GM23338 (cell line): ENCODE data around the gene OR2AJ1. TPM values are rescaled to one million over a fixed set of nuclear protein-coding genes. Genes with fewer than 3 reads are reported as not detected.

Experiments
- ATAC-seq: fragments of 200-7000 bp; cut with Tn5 transposase; 3 replicates; pipeline ENCODE4 v1.9.1; 2020
- DNase-seq: peaks from one replicate; pipeline ENCODE4 v3.0.0-alpha.2; 2015; ENCODE audit warnings: low spot score
- H2AFZ ChIP-seq: fragments of 200-600 bp; sonication (generic); 2 replicates; pipeline ENCODE4 v1.8.0; 2016; ENCODE audit warnings: antibody characterized with exemption, mild to moderate bottlenecking, moderate library complexity
- H3F3A ChIP-seq: fragments of 200-600 bp; sonication (generic); replicated peaks from 2 replicates; pipeline ENCODE4 v1.8.0; 2017; ENCODE audit warnings: antibody characterized with exemption, mixed run types, low read depth
- H3K27ac ChIP-seq: fragments of 200-600 bp; sonication (generic); 2 replicates; pipeline ENCODE4 v1.6.1; 2016; ENCODE audit warnings: low read depth
- H3K27me3 ChIP-seq: fragments of 200-600 bp; sonication (generic); 2 replicates; pipeline ENCODE4 v1.8.0; 2016; ENCODE audit warnings: mild to moderate bottlenecking, mixed run types, moderate library complexity; ENCODE audit not compliant: insufficient read depth
- H3K36me3 ChIP-seq: fragments of 200-600 bp; sonication (generic); 2 replicates; pipeline ENCODE4 v1.8.0; 2016; ENCODE audit warnings: mild to moderate bottlenecking; ENCODE audit not compliant: insufficient read depth
- H3K4me1 ChIP-seq: fragments of 200-600 bp; sonication (generic); 2 replicates; pipeline ENCODE4 v1.8.0; 2016; ENCODE audit warnings: mild to moderate bottlenecking, moderate library complexity; ENCODE audit not compliant: insufficient read depth
- H3K4me2 ChIP-seq: fragments of 200-600 bp; sonication (generic); 2 replicates; pipeline ENCODE4 v1.7.1; 2017; ENCODE audit warnings: mixed run types
- H3K4me3 ChIP-seq: fragments of 200-600 bp; sonication (generic); 2 replicates; pipeline ENCODE4 v1.6.1; 2016; ENCODE audit warnings: mixed run types
- H3K79me2 ChIP-seq: fragments of 200-600 bp; sonication (generic); replicated peaks from 2 replicates; pipeline ENCODE4 v1.8.0; 2017; ENCODE audit warnings: mild to moderate bottlenecking; ENCODE audit not compliant: insufficient read depth
- H3K9me2 ChIP-seq: fragments of 200-600 bp; sonication (generic); 2 replicates; pipeline ENCODE4 v1.8.0; 2017; ENCODE audit not compliant: insufficient read depth
- H4K20me1 ChIP-seq: fragments of 200-600 bp; sonication (generic); replicated peaks from 2 replicates; pipeline ENCODE4 v1.8.0; 2017; ENCODE audit warnings: mild to moderate bottlenecking; ENCODE audit not compliant: insufficient read depth
- H3K27ac Mint-ChIP-seq: 2 replicates; pipeline ENCODE4 v1.8.0; 2020; ENCODE audit warnings: inconsistent platforms, mild to moderate bottlenecking, moderate library complexity, mixed read lengths
- H3K27me3 Mint-ChIP-seq: 3 replicates; pipeline ENCODE4 v1.8.0; 2022; ENCODE audit warnings: low read depth, mild to moderate bottlenecking, moderate library complexity, mixed read lengths, inconsistent platforms; ENCODE audit not compliant: insufficient read depth, poor library complexity
- H3K36me3 Mint-ChIP-seq: 3 replicates; pipeline ENCODE4 v1.8.0; 2021; ENCODE audit warnings: low read depth, mild to moderate bottlenecking, inconsistent platforms, moderate library complexity, mixed read lengths
- H3K4me1 Mint-ChIP-seq: 3 replicates; pipeline ENCODE4 v1.8.0; 2020; ENCODE audit warnings: mild to moderate bottlenecking, inconsistent platforms, mixed read lengths
- H3K4me3 Mint-ChIP-seq: 3 replicates; pipeline ENCODE4 v1.8.0; 2021; ENCODE audit warnings: moderate library complexity, mild to moderate bottlenecking, inconsistent platforms, mixed read lengths
- H3K9me3 Mint-ChIP-seq: 3 replicates; pipeline ENCODE4 v1.8.0; 2020; ENCODE audit warnings: moderate library complexity, mild to moderate bottlenecking, inconsistent platforms, mixed read lengths
- CREB1 ChIP-seq: fragments of 250-450 bp; sonication (Bioruptor Pico); IDR thresholded peaks from 2 replicates; pipeline ENCODE4 v1.5.0; 2020; ENCODE audit warnings: low read depth, mild to moderate bottlenecking, moderate library complexity
- EZH2 ChIP-seq: fragments of 200-600 bp; sonication (generic); IDR thresholded peaks from one replicate; pipeline ENCODE4 v1.8.0; 2017; ENCODE audit warnings: antibody characterized with exemption, mild to moderate bottlenecking, low read depth; ENCODE audit not compliant: unreplicated experiment
- EZH2phosphoT487 ChIP-seq: fragments of 200-600 bp; sonication (generic); IDR thresholded peaks from one replicate; pipeline ENCODE4 v1.8.1; 2018; ENCODE audit warnings: antibody characterized with exemption; ENCODE audit not compliant: unreplicated experiment
- JUNB ChIP-seq: IDR thresholded peaks from one replicate; pipeline ENCODE4 v1.6.1; 2016; ENCODE audit warnings: antibody characterized with exemption; ENCODE audit not compliant: unreplicated experiment
- NANOG ChIP-seq: IDR thresholded peaks from 2 replicates; pipeline ENCODE4 v1.6.1; 2016; ENCODE audit warnings: antibody characterized with exemption, borderline replicate concordance
- POLR2AphosphoS5 ChIP-seq: IDR thresholded peaks from 2 replicates; pipeline ENCODE4 v1.6.1; 2016; ENCODE audit warnings: antibody characterized with exemption, low read depth
- REST ChIP-seq: IDR thresholded peaks from one replicate; pipeline ENCODE4 v1.6.1; 2018; ENCODE audit warnings: antibody characterized with exemption; ENCODE audit not compliant: unreplicated experiment
- STAT1 ChIP-seq: IDR thresholded peaks from one replicate; pipeline ENCODE4 v1.6.1; 2016; ENCODE audit warnings: antibody characterized with exemption; ENCODE audit not compliant: unreplicated experiment
- ZNF331 ChIP-seq: fragments of 250-450 bp; sonication (Bioruptor Pico); IDR thresholded peaks from 2 replicates; pipeline ENCODE4 v1.5.0; 2020; ENCODE audit warnings: low read depth, mild to moderate bottlenecking, moderate library complexity
- ZNF462 ChIP-seq: fragments of 250-450 bp; sonication (Bioruptor Pico); IDR thresholded peaks from 2 replicates; pipeline ENCODE4 v1.5.0; 2020; ENCODE audit warnings: mild to moderate bottlenecking, moderate library complexity
- polyA plus RNA-seq: library from polyadenylated mRNA; unstranded; fragments of >200 nt; fragmentation: Nextera tagmentation; extraction: Ambion mirVana; gene quantifications from 2 replicates; pipeline ENCODE4 v1.2.1, GENCODE V29; 2016
- total RNA-seq: library from RNA; depleted of rRNA; stranded (reverse); fragments of >200 nt; shearing (Covaris generic); gene quantifications from 2 replicates; pipeline ENCODE4 v1.2.3, GENCODE V29; 2014
- TF ChIP-seq, protein P1 (sequence below), 2 experiments: fragments of 200-600 bp in 1 of 2; sonication (generic) in 1 of 2; conservative IDR thresholded peaks; 2 replicates each; pipeline versions ENCODE4 v1.5.1 to v1.6.1; 2016 to 2017; ENCODE audit warnings: antibody characterized with exemption in 2 of 2, low read depth in 2 of 2, mild to moderate bottlenecking in 2 of 2, moderate library complexity in 1 of 2

Gene OR2AJ1
- total and polyA plus RNA-seq, 2 experiments from 2014 or later, result not detected

GRCh38 chr1:247906504-247907047, 18.1 kb upstream of the OR2AJ1 start (continued):
- no peak for TF ChIP-seq EZH2
- no peak for TF ChIP-seq NANOG
- TF ChIP-seq CREB1 (CRISPR knock-in tag), result no peak
- no peak for TF ChIP-seq ZNF331 (CRISPR knock-in tag)
- TF ChIP-seq POLR2AphosphoS5, result no peak
- no peak for TF ChIP-seq EZH2phosphoT487
- TF ChIP-seq STAT1, result no peak
- no peak for TF ChIP-seq JUNB

GRCh38 chr1:247908766-247909165, 15.9 kb upstream of the OR2AJ1 start:
- H3K4me1 ChIP-seq, result peaks cover 20% of the 10 kb centered on the region
- H2AFZ ChIP-seq, result no peak overlapping the region; the same call in 1 of the 2 replicates
- no peaks in the 10 kb centered on the region for H3K79me2 ChIP-seq
- no peaks in the 10 kb centered on the region for H3K9me2 ChIP-seq
- H3K4me3 ChIP-seq, result no peak overlapping the region
- H3K4me3 Mint-ChIP-seq, result no peak overlapping the region
- no peak overlapping the region for H3K27ac Mint-ChIP-seq
- DNase-seq (peak; percentile 48), ATAC-seq (no peak)
- TF ChIP-seq, protein P1, sequence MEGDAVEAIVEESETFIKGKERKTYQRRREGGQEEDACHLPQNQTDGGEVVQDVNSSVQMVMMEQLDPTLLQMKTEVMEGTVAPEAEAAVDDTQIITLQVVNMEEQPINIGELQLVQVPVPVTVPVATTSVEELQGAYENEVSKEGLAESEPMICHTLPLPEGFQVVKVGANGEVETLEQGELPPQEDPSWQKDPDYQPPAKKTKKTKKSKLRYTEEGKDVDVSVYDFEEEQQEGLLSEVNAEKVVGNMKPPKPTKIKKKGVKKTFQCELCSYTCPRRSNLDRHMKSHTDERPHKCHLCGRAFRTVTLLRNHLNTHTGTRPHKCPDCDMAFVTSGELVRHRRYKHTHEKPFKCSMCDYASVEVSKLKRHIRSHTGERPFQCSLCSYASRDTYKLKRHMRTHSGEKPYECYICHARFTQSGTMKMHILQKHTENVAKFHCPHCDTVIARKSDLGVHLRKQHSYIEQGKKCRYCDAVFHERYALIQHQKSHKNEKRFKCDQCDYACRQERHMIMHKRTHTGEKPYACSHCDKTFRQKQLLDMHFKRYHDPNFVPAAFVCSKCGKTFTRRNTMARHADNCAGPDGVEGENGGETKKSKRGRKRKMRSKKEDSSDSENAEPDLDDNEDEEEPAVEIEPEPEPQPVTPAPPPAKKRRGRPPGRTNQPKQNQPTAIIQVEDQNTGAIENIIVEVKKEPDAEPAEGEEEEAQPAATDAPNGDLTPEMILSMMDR (conservative IDR thresholded peaks at IDR 0.05; ENCODE audit: low read depth in 2 of 2), result no peak
- TF ChIP-seq REST (no peak), ZNF462 (CRISPR knock-in tag) (no peak)
- peaks cover 14% of the 10 kb centered on the region for H3K4me1 Mint-ChIP-seq
- H3K9me3 Mint-ChIP-seq, result peaks cover 90% of the 10 kb centered on the region
- no peaks in the 10 kb centered on the region for H3K27me3 ChIP-seq
- H3K27me3 Mint-ChIP-seq, result peaks cover 3% of the 10 kb centered on the region
- 0 out of 2 replicates have a peak, but pooled peaks cover 3% of the 10 kb centered on the region for H3F3A ChIP-seq
- H3K27ac ChIP-seq, result peak overlapping the region; percentile 98; the same call in 1 of the 2 replicates
- no peaks in the 10 kb centered on the region for H4K20me1 ChIP-seq
- H3K36me3 Mint-ChIP-seq, result peaks cover 40% of the 10 kb centered on the region
- H3K36me3 ChIP-seq, result no peaks in the 10 kb centered on the region
- H3K4me2 ChIP-seq, result peak overlapping the region; percentile 50; the same call in 1 of the 2 replicates
